GM12892 (cell line): ENCODE results near the gene MACIR. TPM values are rescaled to one million over a fixed set of nuclear protein-coding genes. Genes with fewer than 3 reads are reported as not detected.
"Not testable (repeated sequence)": the region's sequence is repeated elsewhere in the genome, so short reads cannot be mapped to it uniquely, and the experiment has no call there.

Experiments
- DNase-seq: peaks from one replicate; pipeline ENCODE4 v3.0.0; 2011; ENCODE audit not compliant: insufficient read length
- FAIRE-seq: peaks from 2 replicates; lab custom pipeline; 2011; peaks lifted over from hg19 to GRCh38; lab: Jason Lieb, UNC
- POLR2A ChIP-seq: IDR thresholded peaks from 2 replicates; pipeline ENCODE4 v1.6.1; 2011; ENCODE audit warnings: low read depth, low read length, control low read depth
- POLR2AphosphoS5 ChIP-seq: IDR thresholded peaks from 2 replicates; pipeline ENCODE4 v1.6.1; 2011; ENCODE audit warnings: low read depth, low read length, control low read depth
- TAF1 ChIP-seq: IDR thresholded peaks from 2 replicates; pipeline ENCODE4 v1.6.1; 2011; ENCODE audit warnings: low read depth, mild to moderate bottlenecking, control low read depth, low read length, borderline replicate concordance
- polyA plus RNA-seq: library from polyadenylated mRNA; unstranded; fragments of >200 nt; gene quantifications from one replicate; pipeline ENCODE4 v1.2.1, GENCODE V29; 2012; ENCODE audit warnings: missing spikeins, inconsistent platforms; ENCODE audit not compliant: missing spikeins

MACIR gene
- polyA plus RNA-seq, result 9.9 TPM

- peak; percentile 62 for DNase-seq
- FAIRE-seq, result peak; percentile 99
- no peak for TF ChIP-seq TAF1
- TF ChIP-seq POLR2A, result peak; percentile 67
- TF ChIP-seq POLR2AphosphoS5, result peak; percentile 39; the same call in 1 of the 2 replicates
Measured at GRCh38 chr5:103258368-103258956, at the start of gene MACIR. MACIR (plus strand) TSS chr5:103258763; CDS start chr5:103275920, 17,157 bp downstream.

- FAIRE-seq, result no peak
- TF ChIP-seq TAF1, result no peak
- no peak for TF ChIP-seq POLR2A
- no peak for DNase-seq
Measured at GRCh38 chr5:103209065-103209464, 49.5 kb upstream of the MACIR start.

- FAIRE-seq (no peak), DNase-seq (no peak)
- no peak for TF ChIP-seq TAF1
- TF ChIP-seq POLR2AphosphoS5, result no peak
- no peak for TF ChIP-seq POLR2A
Measured at GRCh38 chr5:103210952-103211351, 47.6 kb upstream of the MACIR start.

- no peak for DNase-seq
- FAIRE-seq, result peak; percentile 84
- TF ChIP-seq POLR2A, result no peak
- TF ChIP-seq POLR2AphosphoS5, result no peak
- no peak for TF ChIP-seq TAF1
Measured at GRCh38 chr5:103211576-103212561, 46.7 kb upstream of the MACIR start.

GRCh38 chr5:103216137-103216536, 42.4 kb upstream of the MACIR start:
- FAIRE-seq (no peak), DNase-seq (no peak)
- TF ChIP-seq TAF1 (no peak), POLR2AphosphoS5 (no peak), POLR2A (no peak)

GRCh38 chr5:103216697-103217096, 41.9 kb upstream of the MACIR start:
- TF ChIP-seq POLR2AphosphoS5 (no peak), TAF1 (no peak), POLR2A (no peak)
- FAIRE-seq (no peak), DNase-seq (no peak)

- TF ChIP-seq POLR2AphosphoS5, result no peak
- FAIRE-seq (no peak), DNase-seq (no peak)
Measured at GRCh38 chr5:103217101-103217500, 41.5 kb upstream of the MACIR start.

- FAIRE-seq, result no peak
- no peak for DNase-seq
Measured at GRCh38 chr5:103218164-103218563, 40.4 kb upstream of the MACIR start.

GRCh38 chr5:103219074-103219473, 39.5 kb upstream of the MACIR start:
- not testable (repeated sequence) for DNase-seq, FAIRE-seq

More at GRCh38 chr5:103218164-103218563, 40.4 kb upstream of the MACIR start:
- TF ChIP-seq TAF1 (no peak), POLR2AphosphoS5 (no peak), POLR2A (no peak)

GRCh38 chr5:103223031-103223955, 35.3 kb upstream of the MACIR start:
- DNase-seq (no peak), FAIRE-seq (no peak)
- TF ChIP-seq POLR2AphosphoS5 (no peak), POLR2A (no peak), TAF1 (no peak)

- TF ChIP-seq POLR2A, result no peak
- no peak for TF ChIP-seq POLR2AphosphoS5
- no peak for TF ChIP-seq TAF1
- peak; percentile 10 for DNase-seq
- FAIRE-seq, result peak; percentile 94
Measured at GRCh38 chr5:103224118-103224893, 34.3 kb upstream of the MACIR start.
